HG02870 (cell line): ENCODE measurements around the gene CRISP1.
A peak's percentile ranks its signal among the peaks of the same experiment; 100 is the strongest.
"Not testable (repeated sequence)": the region's sequence is repeated elsewhere in the genome, so short reads cannot be mapped to it uniquely, and the experiment has no call there.

Source experiments
- ATAC-seq: cut with Tn5 transposase; IDR thresholded peaks from one replicate; pipeline ENCODE4 v1.9.1; 2021; ENCODE audit warnings: mild to moderate bottlenecking, moderate library complexity; ENCODE audit not compliant: unreplicated experiment

The CRISP1 gene, protein sequence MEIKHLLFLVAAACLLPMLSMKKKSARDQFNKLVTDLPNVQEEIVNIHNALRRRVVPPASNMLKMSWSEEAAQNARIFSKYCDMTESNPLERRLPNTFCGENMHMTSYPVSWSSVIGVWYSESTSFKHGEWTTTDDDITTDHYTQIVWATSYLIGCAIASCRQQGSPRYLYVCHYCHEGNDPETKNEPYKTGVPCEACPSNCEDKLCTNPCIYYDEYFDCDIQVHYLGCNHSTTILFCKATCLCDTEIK

DNA sequence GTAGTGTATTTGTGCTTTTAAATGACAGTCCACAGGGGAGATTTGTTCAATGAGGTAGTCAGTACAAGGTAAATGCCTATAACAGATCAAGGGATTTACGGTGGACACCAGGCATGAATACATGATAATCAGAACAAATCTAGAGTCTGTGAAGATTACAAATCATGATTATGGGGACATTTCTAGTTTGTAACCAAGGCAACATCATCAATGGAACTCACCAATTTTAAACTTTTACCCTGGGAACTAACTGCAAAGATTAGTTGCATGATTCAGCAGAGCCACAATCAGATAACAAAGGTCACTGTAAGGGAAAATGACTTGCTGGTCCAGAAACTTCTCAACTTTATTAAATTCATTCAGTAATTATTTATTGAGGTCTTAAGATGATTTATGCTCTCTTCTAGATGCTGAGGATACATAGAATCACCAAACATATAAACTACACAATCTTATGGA is at the start of gene CRISP1:
Gene CRISP1, minus strand, starts transcription at position 51 of the 459 bp plus-strand sequence. CDS start 9,135 bp downstream, outside the sequence.
- no peak for ATAC-seq

DNA sequence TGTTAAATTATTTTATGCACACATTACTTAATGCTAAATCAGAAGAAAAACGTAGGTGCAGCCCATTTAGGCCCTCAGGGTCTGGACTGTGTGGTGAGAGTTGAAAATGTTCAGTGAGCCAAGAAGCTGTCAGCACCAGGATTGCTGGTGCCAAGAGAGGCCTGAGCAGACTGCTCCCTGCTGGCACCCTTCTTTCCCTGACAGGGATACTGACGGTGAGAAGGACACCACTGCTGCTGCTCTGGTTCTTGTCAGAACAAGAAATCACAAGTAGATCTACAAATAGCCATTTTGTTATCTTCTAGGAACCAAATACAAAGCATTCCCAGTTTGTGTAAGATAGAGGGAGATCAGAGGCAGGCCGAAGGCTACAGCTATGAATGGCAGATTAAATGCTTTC is 48.7 kb upstream of the CRISP1 start:
- ATAC-seq: no peak

DNA sequence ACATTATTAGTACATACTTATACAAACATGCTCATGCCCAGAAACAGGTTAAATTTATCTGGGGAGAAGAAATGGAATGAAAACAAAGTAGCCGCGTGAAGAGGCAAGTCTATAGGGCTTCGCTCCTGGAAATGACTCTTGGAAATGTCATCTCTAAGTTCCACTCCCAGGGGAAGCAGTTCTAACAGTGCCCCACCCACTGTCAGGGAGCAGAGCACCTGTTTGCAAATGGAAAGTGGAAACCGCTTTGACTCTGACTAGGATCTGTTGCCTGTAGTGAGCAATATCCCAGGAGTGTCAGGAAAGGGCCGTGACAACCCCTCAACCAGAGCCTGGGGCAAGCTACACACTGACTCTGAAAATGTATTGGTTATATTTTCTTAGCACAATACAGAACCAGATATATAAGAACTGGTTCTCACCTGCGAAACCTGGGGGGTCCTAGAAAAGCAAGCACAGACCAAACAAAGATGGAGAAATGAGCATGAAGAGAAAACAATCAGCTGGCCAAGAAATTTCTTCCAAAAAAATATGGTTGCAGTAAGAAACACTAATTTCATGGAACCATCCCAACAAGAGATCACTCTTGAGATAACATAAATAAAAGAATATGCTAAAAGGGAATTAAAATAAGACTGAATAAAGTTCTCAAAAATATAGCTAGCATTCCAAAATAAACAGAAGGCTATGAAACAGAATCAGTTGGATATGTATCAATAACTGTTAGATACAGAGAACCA is 47.5 kb upstream of the CRISP1 start:
- no peak for ATAC-seq

DNA sequence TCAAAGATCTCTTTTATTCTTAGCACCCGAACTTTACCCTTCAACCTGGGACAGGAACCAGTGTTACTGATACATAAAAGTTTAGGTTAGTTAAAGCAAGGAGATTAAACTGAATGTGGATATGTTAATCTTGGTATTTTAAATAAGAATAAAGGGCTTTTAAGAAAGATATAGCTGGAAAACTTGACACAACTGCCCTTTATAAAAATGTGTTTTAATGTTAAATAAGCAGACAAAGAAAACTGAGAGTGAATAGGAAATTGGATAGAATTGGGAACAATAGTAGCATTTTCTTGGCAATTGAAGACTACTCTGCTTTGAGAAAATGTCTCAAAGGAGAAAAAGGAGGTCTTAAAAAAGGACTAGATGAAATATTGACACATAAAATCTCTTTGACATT is 45.9 kb upstream of the CRISP1 start:
- ATAC-seq: no peak

DNA sequence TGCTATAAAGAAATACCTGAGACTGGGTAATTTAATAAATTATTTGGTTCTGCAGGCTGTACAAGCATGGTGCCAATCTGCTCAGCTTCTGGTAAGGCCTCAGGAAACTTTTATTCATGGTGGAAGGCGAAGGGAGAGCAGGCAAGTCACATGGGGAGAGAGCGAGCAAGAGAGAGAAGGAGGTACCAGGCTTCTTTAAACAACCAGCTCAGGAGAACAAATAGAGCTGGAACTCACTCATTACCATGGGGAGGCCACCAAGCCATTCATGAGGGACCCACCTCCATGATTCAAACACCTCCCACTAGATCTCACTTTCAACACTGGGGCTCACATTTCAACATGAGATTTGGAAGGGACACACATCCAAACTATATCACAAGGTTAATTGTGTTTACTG is 44.9 kb upstream of the CRISP1 start:
- ATAC-seq: no peak

DNA sequence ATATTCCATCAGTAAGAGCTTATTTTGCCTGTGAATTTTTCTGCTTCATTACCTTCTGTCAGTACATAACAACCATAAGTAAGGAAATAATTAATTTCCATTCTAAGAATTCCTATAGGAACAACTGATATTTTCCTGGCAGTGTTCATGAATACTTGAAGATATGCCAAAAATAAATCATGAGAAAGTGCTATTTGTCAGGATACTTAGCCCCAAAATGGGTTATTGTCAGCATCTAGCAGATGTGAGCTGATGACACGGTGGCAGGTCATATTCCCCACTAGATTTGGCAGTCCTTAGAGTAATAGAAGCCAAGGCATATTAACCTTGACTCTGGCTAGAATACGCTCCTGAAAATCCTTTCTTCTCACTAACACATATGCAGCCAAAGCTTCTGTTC is 43.2 kb upstream of the CRISP1 start:
- no peak for ATAC-seq

DNA sequence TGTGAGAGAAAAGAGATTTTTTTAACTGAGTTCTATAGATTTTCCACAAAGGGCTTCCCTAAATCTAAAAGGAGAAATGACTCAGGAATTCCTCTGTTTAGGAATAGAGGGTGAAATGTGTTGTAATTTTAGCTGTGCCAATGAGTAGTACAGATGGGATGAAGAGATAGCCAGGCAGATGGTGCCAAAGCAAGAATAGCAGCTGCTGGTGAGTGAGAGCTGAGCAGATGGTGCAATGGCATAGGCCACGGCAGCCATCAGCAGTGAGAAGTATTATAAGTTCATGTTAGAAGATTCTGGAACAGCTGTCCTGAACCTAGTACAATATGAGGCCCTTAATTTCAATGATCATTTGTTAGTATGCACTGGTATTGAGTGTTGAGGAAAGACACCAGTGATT is 40.2 kb upstream of the CRISP1 start:
- ATAC-seq: no peak

DNA sequence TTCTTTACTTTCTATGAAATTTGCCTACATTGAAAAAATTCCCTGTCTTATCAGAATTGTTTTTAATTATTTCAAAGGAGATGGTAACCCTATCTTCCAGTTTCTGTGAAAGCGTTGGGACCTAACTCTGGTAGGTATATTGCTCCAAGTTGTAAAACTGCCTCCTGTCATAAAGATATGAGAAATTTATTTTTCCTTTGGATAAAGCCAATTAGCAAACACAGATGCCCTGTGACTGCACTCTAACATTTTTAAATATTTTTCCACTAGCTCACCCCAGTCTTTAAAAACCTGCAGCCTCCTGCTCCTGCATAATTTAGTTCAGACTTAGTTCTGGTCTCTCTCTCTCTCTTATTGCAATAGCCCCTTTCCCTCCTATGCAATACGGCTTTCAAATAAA is 39.0 kb upstream of the CRISP1 start:
- no peak for ATAC-seq

DNA sequence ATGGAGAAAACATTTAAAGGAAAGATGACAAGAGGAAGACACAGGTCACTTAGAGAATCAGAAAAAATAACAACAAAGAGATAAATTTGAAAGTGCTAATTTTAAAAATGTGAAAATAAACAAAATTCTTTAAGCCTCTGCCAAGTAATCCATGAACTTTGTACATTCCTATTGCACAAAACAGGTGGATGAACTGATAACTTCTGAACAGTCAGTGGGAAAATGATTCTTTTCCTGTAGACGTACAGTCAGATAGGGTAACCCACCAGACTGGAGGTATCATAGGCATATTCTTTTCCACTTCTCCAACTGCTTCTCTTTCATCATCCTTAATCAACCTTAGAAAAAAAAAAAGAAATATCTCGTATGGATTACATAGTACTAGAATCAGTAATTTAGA is 36.5 kb upstream of the CRISP1 start:
- ATAC-seq: no peak

DNA sequence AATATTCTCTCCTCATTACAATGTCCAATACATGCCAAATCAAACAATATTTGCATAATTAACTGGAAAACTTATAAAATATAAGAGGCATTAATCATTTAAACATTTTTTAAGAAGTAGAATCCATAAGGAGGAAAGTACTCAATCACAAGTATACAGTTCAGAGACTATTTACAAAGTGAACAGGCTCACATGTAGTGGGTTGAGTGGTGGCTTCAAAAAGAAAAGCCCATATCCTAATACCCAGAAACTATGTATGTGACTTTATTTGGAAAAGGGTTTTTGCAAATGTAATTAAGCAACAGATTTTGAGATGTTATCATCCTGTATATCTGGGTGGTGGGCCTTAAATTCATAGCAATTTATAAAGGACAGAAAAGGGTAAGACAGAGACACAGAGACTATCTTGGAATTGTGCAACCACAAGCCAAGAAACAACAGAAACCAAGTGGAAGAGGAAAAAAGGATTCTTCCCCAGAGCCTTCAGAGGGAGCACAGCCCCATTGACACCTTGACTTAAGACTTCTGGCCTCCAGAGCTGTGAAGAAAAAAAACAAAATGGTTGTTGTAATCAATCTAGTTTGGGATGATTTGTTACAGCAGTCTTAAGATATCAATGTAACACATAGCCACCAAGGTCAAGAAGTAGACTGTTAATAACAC is 32.7 kb upstream of the CRISP1 start:
- no peak for ATAC-seq

DNA sequence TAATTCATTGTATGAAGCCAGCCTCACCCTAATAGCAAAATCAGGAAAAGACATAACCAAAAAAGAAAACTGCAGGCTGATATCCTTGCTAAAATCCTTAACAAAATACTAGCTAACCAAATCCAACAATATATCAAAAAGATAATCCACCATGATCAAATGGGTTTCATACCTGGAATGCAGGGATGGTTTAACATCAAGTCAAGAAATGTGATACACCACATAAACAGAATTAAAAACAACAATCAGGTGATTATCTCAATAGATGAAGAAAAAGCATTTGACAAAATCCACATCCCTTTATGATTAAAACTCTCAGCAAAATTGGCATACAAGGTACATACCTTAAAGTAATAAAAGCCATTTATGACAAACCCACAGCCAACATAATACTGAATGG is 29.2 kb upstream of the CRISP1 start:
- ATAC-seq: not testable (repeated sequence)

DNA sequence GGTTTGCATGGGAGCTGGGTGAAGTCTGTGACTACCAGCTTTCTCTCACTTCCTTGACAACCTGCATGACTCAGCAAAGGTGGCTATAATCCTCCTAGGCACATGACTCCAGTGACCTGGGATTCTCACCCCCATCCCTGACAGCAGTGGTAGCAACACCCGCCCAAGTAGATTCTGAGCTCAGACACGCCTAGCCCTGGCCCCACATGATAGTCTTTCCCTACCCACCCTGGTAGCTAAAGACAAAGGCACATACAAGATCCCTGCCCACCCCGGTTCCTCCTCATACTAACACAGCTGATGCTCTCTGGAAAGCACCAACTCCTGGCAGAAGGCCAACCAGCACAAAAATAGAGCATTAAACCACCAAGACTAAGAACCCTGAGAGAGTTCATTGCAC is 25.9 kb upstream of the CRISP1 start:
- ATAC-seq: no peak

DNA sequence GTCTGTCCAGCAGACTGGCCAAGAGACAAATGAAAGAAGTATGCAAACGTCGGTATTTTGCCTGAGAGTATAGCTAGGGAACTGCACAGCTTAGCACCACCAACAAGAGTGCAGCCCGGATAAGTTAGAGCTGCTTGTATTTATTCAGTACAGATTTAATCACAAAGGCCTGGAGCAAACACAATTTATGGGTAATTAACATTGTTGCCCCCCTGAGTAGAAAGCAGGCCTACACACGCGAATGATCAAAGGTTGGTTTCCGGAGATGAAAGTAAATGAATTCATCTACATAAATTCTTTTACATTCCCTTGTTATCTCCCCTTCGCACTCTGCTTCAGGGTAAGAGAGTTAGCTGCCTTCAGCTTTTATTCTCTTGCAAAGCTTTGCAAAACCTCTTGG is 24.7 kb upstream of the CRISP1 start:
- no peak for ATAC-seq

DNA sequence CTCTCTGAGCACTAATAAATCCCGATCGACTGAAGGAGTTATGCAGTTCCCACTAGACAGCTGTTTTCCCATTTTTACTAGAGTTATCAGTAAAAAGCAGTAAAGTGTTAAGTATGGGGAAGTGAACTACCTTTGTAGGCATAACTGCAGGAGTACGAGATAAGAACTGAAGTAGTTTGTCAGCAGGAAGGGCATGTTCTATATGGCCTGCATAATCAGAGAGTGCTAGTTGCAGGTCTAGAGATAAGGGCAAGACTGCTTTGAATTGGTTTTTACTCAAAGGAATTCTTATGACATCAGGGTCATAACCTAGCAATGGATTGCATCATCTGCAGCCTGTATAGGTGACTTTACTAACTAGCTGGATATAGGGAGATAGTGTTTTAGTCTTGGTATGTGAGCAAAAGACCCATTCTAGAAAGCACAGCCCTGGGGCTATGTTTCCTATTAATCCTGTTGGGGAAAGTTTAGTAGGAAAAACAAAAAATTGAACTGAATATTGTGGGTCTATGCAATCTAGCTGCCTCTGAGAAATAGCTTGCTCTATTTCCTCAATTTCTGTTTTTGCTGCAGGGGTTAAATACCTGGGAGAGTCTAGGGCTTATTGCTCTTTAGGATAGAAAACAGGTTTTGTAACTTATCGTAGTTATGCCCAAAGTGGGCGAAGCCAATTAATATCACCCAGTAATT is 22.6 kb upstream of the CRISP1 start:
- ATAC-seq: no peak

DNA sequence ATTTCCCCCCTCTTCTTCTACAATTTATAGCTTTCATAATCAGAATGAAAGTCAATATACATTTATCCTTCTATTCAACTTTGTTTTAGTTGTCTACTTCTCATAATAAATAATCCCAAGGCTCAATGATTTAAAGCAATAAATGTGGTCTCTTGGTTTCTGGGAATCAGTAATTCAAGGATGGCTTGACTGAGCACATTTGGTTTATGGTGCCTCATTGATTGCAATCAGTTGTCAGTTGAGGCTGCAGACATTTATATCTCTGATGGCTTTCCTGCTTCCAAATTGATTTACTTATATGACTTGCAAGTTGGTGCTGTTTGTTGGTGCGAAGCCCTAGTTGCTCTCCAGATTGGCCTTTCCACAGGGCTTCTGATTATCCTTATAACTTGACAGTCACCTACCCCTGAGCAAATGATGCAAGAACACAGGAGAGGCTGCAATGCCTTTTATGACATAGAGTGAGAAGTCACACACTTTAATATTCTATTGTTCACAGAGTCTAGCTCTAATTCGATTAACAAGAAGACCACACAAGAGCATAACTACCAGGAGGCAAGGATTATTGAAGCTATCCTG is 2.7 kb upstream of the CRISP1 start:
- no peak for ATAC-seq

DNA sequence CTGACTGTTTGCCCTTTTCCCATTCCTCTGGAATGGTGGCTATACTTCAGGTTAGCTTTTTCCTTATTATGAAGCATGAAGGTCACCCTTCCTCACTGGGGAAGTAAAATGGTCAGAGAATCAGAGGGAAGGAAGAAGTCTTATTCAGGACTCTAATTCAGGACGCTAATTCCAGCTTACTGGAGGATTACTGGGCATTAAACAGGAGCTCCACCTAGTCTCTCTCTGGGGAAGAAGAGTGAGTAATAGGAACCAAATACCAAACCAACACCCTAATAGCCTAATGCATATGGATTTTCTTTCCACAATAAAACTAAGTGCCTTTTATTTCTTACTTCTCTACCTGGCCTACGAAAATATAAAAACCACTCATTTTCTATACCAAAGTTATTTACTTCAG is 10.1 kb downstream of the CRISP1 start:
- no peak for ATAC-seq

DNA sequence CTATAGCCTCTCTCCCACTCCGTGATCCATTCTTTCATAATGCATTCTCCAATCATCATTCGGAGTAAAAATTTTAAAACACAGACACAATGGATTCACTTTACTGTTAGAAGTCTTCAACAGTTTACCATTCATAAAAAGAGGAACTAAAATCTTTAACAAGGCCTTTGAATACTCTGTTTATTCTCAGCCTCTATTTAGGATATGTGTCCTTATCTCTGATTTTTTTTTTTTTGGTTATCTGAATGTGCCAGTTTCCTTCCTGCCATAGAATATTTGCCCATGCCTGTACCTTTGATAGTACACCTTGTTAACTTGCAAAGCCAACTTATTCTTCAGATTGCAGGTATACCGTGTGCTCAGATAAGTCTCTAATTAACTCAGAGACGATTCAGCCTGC is 11.1 kb downstream of the CRISP1 start:
- ATAC-seq: no peak

DNA sequence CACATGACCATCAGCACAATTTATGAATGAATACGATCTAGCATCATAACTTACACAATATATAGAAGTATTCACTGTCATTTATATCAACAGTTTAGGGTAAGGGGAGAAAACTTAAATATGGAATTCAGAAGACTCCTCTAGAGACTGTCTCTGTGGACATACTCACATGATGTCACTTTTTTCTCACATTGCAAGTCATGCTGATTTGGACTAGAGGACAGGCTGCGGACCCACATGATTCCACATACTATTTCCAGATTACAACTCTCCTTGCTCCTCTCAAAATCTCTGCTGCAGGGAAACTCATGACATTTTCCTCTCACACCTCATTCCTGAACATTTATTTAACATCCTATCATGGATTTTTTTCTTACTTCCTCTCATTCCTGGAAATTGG is 13.4 kb downstream of the CRISP1 start:
- no peak for ATAC-seq

DNA sequence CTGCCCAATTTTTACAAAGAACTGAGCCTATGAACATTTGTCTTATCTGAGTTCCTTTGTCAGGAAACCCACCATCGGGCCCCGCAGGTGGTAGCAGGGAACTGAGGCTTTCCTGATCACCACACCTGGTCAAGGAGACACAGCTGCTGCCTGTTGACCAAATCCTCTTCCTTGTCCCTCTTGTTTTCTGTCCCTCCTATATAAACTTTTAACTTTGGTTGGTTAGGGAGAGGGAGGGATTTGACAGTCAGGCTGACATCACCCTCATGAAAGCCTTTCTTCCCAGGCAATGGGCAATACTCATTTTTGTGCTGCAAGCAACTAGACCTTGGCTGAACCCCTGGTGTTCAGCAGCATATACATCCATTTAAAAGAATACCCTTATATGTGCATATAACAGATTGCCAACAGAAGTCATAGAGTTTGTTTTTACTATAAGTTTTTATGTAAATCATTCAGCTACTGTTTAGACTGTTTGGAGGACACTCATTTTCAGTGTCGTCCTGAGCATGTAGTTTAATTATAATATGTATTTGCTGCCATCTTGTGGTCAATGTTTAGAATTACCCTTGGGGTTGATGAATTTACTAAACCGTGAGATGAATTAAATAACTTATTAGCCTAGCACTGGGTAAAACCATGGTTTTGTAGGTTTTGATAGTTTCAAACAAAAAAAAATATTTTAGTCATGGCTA is 17.0 kb downstream of the CRISP1 start:
- ATAC-seq: peak; percentile 88

DNA sequence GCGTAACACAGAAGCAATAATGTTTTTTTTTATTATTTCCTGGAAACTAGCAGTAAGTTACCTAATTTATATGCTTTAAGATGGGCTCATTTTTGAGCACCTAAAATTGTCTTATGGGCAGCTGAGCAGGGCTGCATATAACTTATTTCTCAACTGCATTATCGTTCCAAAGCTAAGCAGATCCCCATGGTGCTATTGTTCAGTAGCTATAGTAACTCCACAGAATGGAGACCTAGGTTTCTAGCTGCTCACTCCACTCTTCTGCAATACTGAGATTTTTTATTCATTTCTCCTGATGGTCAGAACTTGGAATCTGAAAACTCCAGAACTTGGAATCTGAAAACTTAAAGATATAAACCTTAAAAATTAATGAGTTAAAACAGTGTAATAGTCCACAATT is 18.7 kb downstream of the CRISP1 start:
- ATAC-seq: no peak

DNA sequence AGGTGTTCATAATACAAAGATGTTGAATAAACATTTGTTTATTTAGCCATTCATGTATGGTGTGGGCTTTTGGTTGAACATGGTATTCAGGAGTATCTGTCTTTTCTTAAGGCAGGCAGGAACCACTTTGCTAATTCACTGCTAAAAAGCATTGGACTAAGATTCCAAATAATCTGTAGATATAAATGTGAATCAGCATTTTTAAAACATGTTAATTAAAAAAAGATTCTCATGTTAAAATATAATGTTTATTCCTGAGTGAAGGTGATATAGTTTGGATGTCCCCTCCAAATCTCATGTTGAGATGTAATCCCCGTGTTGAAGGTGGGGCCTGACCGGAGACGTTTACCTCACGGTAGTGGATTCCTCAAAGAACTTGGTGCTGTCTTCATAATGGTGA is 19.3 kb downstream of the CRISP1 start:
- no peak for ATAC-seq
